ENCODE measurements around the gene CAPN3.

CAPN3 gene

DNA sequence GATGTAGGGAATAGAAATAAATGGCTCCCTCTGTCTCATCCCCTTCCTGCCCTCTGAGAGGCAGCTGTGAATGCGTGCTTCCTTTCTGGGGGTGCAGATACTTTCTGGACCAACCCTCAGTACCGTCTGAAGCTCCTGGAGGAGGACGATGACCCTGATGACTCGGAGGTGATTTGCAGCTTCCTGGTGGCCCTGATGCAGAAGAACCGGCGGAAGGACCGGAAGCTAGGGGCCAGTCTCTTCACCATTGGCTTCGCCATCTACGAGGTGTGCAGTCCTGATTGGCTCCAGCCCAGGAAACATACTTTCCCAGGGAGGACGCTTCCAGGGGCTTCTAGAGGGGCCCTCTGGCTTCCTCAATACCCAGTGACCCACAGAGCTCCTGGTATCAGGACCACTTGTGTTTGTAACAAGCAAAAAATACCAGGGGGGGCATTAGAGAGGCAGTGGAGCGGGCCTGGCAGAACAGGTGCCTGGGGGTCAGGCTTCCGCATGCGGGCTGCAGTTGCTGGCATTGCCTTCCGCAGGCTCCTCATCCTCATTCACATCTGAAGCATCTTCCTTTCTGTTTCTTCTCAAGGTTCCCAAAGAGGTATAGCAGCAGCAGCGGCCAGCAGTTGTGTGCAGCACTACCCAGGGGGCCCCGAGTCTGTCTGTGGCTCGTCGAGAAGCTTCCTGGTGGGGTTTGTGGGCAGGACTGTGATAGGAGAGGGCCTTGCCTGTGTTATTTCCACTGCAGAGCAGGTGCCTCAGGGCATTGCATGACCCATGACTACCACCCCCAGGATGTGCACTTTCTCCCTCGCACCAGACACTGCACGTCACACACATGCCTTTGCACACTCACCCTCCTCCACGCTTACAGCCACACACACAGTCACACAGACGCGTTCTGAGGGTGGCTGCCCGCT, 42.5 kb downstream of the CAPN3 start:
- no peak for DNase-seq

DNA sequence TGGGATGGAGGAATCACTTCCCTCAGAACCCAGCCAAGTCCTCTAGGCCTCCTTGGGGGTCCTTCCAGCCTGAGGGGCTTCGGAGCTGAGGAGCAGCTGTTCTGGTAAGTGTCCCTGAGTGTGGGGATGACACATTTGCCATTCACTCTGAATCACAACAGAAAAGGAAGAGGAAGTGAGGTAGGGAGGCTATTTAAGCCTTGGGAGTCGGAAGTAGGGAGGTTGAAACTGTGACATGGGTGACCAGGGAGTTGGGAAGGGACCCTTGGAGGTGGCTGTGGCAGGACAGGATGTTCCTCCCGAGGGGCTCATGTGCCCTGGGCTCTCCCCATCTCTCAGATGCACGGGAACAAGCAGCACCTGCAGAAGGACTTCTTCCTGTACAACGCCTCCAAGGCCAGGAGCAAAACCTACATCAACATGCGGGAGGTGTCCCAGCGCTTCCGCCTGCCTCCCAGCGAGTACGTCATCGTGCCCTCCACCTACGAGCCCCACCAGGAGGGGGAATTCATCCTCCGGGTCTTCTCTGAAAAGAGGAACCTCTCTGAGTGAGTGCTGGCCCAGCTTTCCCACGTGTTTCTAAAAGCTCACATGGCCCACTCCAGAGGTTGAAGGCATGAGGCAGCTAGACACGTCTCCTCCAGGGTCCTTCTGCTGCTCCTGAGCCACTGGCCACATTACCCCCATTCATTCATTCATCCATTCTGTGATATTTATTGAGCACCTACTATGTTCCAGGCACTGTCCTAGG, 43.3 kb downstream of the CAPN3 start:
- no peak for DNase-seq

DNA sequence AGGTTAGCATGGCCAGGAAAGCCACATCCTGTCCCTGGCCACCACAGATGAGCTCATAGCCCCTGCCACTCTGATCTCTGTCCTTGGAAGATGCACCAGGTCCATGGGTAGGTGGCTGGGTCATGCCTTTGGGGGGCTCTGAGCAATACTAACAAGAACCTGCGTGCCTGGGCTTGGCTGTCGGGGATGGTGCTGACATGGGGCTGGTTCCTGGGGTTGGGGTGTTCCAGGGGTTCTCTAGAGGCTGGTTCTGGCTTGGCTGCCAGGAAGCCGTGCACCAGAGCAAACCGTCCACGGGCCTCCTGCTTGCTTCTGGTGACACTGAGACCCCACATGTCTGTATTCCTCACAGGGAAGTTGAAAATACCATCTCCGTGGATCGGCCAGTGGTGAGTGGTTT, 44.1 kb downstream of the CAPN3 start:
- no peak for DNase-seq

DNA sequence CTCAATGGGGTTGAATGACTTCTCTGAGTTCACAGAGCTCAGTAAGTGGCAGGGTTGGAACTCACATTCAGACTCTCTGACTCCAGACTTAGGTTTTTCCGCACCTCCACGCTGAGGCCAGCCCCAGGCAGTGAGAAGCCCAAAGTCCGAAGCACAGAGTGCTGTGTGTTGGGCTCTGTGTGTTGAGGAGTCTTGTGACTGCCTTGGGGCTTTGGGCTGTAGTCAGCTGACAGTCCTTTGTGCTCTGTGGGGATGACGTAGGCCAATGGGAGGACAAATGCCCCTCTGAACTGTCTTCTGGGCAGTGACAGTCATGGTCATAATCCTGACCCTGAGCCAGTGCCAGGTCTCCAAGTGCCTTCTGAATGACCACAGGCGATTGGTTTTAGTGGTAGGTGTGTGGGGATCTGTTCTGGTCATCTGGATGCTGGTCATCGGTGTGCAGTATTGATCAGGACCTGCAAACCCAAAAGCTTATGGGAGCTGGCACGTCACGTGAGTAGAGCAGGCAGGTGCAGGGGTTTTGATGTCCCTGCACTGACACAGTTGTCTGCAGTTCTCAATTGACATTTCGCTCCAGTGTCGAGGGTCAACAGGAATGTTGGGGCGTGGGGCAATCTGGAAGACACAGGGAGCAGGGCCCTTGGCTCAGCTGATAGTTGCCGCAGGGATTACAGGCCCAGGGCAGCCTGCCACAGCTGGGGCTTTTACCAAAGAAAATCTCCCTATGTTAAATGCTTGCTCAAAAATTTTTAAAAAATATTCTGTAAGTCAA, 45.3 kb downstream of the CAPN3 start:
- DNase-seq: no peak

DNA sequence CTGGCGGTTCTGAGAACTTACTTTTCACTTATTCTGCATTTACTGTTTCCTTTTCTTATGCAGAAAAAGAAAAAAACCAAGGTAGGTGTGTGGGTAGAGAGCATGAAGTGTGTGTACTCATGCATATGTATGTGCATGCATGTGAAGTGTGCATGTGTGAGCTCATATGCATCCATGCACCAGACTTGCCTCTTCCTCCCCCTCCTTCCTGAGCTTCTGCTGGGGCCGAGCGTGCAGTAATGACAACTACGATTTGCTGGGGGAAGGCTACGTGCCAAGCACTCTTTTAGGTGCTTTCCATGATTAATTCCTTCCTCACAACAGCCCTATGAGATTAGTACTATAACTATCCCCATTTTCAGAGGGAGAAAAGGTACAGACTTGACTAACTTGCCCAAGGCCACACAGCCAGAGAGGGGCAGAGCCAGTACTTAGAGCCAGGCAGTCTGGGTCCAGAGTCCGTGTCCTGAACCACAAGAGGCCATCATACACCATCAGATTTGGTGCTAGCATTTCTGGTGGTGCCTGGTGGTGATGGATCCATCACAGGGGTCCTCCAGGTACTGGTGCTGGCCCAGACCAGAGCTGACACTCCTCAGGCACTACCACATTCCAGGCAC, 46.7 kb downstream of the CAPN3 start:
- no peak for DNase-seq

DNA sequence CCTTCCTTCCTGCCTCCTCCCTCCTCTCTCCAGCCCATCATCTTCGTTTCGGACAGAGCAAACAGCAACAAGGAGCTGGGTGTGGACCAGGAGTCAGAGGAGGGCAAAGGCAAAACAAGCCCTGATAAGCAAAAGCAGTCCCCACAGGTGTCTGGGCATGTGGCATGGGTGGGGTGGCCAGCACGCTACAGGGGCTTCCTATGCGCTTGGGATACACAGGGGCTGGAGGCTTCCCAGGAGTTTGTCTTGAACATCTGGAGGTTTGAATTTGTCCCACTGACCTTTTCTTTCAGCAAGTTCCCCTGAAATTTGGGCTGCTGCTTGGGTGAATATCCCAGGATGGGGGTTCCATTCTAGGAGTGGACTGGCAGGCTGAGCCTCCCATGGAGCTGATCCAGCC, 48.9 kb downstream of the CAPN3 start:
- no peak for DNase-seq

DNA sequence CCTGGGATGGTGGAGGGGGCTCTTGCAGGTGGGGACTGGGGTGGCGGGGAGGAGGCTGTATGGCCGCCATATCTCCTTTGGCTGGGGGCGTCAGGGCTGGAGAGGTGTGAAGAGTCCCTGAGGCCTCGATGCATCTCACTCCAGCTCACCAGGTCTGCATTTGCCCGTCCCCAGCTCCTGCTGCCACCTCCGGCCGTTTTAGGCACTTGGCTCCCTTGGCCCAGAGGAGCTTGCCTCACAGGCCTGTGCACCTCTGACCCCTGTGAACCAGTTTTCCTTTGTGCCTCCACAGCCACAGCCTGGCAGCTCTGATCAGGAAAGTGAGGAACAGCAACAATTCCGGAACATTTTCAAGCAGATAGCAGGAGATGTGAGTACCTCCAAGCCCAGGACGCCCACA, 49.7 kb downstream of the CAPN3 start:
- DNase-seq: no peak

DNA sequence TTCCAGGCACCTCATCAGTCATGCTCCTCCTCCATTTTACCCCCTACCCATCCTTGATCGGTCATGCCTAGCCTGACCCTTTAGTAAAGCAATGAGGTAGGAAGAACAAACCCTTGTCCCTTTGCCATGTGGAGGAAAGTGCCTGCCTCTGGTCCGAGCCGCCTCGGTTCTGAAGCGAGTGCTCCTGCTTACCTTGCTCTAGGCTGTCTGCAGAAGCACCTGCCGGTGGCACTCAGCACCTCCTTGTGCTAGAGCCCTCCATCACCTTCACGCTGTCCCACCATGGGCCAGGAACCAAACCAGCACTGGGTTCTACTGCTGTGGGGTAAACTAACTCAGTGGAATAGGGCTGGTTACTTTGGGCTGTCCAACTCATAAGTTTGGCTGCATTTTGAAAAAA, 52.6 kb downstream of the CAPN3 start:
- no peak for DNase-seq

DNA sequence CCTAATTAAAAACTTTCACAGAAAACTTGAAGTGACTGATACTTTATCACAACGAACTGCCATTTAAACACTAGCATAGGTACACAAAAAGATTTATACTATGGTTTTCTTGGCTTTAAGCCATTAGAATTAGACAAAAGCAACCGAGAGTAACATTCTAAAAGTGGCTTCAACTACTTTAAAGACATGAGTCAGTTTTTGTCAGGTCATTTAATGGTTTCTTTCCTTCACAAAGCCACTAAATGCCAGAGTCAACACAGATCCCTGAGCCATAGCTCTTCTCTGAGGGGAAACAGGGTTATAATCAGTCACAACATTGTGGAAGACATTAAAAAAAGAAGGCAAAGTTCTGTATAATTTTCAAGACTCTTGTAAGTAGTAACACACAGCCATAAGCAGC, 54.6 kb downstream of the CAPN3 start:
- DNase-seq: no peak

DNA sequence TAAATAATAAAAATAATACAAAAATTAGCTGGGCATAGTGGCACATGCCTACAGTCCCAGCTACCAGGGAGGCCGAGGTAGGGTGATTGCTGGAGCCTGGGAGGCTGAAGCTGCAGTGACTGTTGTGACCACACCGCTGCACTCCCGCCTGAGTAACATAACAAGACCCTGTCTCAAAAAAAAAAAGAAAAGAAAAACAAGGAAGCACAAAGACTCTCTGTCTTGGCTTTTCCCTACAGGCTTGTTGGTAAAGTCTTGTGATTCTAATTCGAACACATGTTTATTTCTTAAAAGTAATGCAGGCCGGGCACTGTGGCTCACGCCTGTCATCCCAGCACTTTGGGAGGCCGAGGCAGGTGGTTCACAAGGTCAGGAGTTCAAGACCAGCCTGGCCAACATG, 60.1 kb downstream of the CAPN3 start:
- no peak for DNase-seq

DNA sequence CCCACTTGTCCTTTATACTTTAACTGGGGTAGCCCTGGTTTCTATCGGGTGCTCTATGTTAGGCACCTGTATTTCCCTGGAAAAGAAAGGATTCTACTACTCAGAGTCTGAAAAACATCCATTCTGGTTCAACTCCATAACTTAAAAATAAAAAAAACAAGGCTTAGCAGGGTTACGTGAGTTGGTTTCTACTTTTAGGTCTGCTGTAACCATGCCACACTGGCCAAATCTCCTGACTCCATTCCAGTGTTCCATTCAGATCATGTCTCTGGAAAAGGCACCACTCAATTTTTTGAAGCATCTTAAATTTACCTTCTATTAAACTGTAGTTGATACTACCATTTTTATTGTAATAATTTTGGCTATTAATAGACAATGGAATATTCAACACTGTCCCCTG, 62.1 kb downstream of the CAPN3 start:
- no peak for DNase-seq

DNA sequence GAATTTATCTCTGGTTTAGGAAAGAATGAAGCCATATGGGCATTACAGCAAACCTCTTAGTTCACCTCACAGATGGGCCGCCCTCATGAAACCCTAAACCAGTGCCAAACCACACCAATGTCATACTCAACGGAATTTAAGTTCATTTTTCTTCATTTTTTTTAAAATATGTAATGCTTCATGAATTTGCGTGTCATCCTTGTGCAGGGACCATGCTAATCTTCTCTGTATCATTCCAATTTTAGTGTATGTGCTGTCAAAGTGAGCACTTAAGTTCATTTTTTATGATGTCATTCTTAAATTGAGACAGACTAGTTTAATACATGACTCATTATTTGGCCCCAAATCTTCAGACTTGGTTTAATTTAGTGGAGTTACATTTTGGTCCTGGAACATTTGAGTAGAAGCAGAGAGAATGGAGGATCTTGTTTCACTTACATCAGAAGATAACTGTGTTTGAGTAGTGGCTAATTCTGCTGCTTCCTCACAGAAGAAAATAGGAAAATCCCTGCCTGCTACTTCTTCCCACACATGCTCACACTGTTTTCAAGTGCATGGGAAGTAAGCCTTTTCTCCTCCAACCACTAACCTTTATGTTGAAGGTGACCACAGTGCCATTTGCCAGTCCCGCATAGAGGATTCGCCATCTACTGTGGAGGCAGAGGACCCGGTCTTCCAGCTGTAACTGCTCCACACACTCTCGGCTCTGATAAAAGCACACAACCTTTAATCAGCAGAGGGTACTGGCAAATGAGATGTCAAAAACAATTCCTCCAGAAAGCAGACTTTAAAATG, 68.3 kb downstream of the CAPN3 start:
- DNase-seq: no peak

DNA sequence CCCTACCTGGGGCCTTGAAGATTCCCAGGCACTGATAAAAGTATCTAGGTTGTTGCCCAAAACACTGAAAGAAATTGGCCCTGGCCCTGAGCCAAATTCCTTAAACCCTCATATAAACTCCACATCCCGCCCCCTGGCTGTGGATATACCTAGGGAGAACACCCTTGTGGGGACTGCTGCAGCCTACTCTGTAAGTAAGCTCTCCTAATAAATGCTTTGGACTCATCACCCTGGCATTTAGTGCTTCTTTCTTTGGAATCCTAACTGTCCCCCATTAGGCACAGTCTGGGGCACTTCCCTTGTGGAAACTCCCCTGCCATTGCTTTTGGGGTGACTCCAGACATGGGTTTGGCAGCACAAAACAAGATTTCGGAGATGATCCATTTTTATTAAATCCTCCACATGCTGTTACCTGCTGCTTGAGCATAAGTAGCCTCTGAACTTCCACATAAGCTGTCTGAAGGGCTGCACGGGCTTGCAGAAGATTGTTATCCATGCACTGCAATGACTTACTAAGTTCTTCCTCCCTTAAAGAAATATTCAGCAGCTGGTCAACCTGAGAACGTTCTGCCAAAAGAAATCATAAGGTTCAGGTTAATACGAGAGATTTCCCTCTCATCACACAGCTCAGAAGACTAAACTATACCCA, 85.2 kb downstream of the CAPN3 start:
- DNase-seq: no peak

DNA sequence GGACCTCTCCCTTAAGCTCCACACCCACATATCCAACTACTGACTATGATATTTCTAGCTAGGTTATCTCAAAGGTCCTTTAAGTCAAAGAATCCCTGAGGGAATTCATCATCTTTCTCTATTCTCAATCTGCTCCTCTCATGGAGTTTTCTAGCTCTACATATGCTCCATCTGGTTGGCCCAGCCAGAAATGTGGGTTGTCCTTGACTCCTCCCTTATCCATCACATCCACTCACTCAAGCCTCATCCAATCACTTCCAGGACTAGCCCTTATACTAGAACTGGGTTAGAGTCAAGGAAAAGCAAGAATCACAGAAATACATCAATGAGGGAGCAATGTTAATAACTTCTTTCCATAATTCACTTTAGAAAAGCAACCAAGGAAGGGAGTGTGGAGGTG, 86.2 kb downstream of the CAPN3 start:
- DNase-seq: no peak

DNA sequence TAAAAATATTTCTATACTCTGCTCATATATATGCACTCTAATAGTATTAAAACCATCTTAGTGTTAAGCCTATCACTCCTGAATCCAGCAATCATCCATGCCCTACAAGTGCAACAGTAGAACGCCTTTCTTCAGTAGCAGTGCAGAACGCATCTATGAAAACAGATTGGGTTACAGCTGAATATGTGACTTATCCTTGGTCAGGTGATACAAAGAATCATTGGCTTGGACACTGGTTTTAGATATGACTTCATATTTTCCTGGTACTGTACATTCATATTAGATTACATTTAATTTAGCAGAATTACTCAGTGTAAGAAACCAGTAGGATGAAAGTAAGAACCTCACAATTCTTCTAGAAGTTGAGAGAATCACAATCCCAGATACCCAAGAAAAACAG, 88.3 kb downstream of the CAPN3 start:
- DNase-seq: no peak

DNA sequence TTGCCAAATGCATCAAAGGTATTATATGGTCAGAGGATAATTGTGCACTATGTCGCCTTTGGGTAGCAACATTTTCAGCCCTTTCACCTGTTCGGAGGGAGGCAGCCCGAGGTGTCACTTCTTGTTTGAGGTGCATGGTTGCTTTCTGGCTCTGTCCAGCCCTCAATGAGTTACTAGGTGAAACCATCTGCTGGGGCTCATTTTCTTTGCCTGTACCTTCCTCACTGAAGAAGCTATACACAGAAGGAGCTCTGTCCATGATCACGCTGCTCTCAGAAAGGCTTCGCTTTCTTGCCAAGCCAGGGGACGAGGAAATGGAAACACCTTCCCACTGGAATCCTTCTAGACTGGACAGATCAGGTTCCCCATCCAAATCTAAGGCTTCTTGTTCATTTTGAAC, 89.0 kb downstream of the CAPN3 start:
- DNase-seq: no peak

DNA sequence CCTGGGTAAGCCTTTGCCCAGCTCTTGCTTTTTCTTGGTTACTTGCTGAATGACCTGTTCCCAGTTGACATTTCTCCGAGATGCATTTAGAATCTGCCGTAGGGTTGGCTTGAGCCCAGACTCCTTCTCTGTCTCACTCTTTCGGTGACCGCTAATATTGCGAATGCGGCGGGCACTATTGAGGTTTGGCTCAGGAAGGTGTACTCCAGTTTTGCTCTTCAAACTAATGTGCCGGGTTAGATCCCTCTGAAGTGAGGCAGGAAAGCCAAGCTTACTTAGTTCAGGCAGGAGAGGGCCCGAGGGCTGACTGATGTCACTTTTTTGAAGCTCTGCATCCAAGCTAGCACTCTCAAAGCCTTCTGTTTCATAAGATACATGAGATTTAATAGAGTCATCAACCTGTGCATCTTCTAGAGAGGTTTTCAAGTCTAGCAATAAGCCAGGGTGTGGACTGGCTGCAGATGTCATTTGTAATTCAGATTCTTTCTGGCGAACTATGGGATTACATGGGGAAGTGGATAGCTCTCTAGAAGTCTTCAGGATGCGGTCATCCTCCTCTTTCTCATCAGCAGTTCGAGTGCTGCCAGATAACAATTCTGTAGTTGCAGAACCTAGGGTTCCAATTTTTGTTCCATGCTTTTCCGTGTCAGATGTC, 90.6 kb downstream of the CAPN3 start:
- no peak for DNase-seq

DNA sequence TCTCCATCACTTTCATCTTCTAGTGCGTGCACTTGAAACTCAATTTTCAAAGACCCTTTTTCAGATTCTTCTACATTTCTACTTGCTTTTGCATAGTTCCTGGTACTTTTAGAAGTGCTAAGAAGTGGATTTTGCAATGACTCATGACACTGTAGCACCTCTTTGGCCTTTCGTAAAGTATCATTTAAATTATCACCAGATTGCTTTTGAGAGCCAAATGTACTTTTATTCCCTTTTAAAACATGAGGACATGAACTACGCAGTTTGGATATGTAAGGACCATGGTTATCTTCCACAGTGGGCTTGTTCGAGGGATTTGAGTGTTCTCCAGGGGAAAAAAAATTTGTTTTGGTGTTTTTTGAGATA, 91.1 kb downstream of the CAPN3 start:
- DNase-seq: no peak

DNA sequence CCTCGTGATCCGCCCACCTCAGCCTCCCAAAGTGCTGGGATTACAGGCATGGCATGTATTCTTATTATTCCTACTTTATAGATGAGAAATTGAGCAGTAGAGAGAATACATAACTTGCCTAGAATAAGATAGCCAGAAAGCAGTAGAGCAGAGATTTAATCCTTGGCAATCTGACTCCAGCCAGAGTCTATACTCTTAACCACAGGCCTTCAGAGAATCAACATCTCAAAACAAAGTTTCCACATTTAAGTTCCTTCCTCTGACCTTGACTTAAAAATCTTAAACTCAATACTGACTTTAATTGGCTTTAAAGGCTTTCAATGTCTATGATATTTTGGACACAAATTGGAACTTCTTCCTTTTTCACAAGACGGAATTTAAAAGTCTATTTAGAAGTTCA, 94.5 kb downstream of the CAPN3 start:
- no peak for DNase-seq

DNA sequence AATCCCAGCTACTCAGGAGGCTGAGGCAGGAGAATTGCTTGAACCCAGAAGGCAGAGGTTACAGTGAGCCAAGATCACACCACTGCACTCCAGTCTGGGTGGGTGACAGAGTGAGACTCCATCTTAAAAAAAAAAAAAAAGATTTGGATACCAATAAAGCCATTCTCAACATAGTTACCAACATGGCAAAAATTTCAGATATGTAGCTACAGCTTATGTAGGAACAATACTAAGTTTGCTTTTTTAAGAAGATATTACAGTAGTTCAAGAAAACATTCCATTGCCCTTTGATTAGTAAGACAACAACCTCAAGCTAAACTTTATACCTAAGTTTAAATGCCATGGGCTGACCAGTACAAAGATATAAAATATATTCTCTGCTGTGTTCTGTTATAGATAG, 97.2 kb downstream of the CAPN3 start:
- DNase-seq: no peak

DNA sequence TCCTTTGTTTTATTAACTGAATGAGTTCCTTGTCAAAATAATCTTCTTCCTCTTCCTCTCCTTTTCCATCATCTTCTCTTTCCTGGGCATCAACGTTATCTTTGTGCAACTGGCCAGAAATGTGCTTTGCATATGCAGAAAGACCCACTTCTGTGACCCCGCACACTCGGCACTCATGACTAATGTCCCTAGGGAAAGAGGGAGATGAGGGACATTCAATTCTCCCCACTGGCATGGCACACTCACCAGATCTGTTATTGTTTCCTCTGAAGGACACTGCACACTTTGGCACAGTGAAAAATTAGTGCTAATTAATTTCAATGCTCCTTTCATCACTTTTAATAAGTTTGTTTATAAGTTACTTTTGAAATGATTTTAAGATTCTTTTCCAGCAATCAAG, 97.7 kb downstream of the CAPN3 start:
- no peak for DNase-seq

All from activated CD8-positive, alpha-beta memory T cell treated with anti-CD3 and anti-CD28 coated beads, Interleukin-2, amount 50 U/mL, for 4 hours (primary cell).